Nephron progenitor cell (in vitro differentiated cells): ENCODE results near the gene CAMTA1.

ENCODE experiments used
- DNase-seq: peaks from one replicate; pipeline ENCODE4 v3.0.0; 2021
- H3K27ac Mint-ChIP-seq: 2 replicates; pipeline ENCODE4 v1.8.0; 2021; ENCODE audit warnings: mild to moderate bottlenecking, moderate library complexity, mixed read lengths
- H3K27me3 Mint-ChIP-seq: 2 replicates; pipeline ENCODE4 v1.8.0; 2021; ENCODE audit warnings: mild to moderate bottlenecking, low read depth, mixed read lengths; ENCODE audit not compliant: poor library complexity
- H3K36me3 Mint-ChIP-seq: 2 replicates; pipeline ENCODE4 v1.8.0; 2021; ENCODE audit warnings: low read depth, mixed read lengths
- H3K4me1 Mint-ChIP-seq: 2 replicates; pipeline ENCODE4 v1.8.0; 2021; ENCODE audit warnings: mixed read lengths
- H3K4me3 Mint-ChIP-seq: 2 replicates; pipeline ENCODE4 v1.8.0; 2021; ENCODE audit warnings: mild to moderate bottlenecking, moderate library complexity, mixed read lengths
- H3K9me3 Mint-ChIP-seq: 2 replicates; pipeline ENCODE4 v1.8.0; 2021; ENCODE audit warnings: mild to moderate bottlenecking, moderate library complexity, mixed read lengths
- CTCF ChIP-seq: fragments of 200-600 bp; sonication (generic); IDR thresholded peaks from 2 replicates; pipeline ENCODE4 v1.5.0; 2021; ENCODE audit warnings: antibody characterized with exemption

The CAMTA1 gene

GRCh38 chr1:7473223-7474142 lies 688.2 kb downstream of the CAMTA1 start:
- H3K4me3 Mint-ChIP-seq = no peak overlapping the region
- no peak overlapping the region for H3K27ac Mint-ChIP-seq
- H3K4me1 Mint-ChIP-seq = peaks cover 35% of the 10 kb centered on the region
- TF ChIP-seq CTCF = no peak
- H3K9me3 Mint-ChIP-seq = no peaks in the 10 kb centered on the region
- peaks cover 8% of the 10 kb centered on the region for H3K27me3 Mint-ChIP-seq
- no peaks in the 10 kb centered on the region for H3K36me3 Mint-ChIP-seq
- no peak for DNase-seq

- no peak for DNase-seq
- Mint-ChIP-seq H3K27me3 (peaks cover 8% of the 10 kb centered on the region), H3K4me3 (no peak overlapping the region), H3K4me1 (peaks cover 35% of the 10 kb centered on the region), H3K36me3 (no peaks in the 10 kb centered on the region), H3K9me3 (no peaks in the 10 kb centered on the region), H3K27ac (no peak overlapping the region)
- no peak for TF ChIP-seq CTCF
Observed at GRCh38 chr1:7474143-7474490, 688.9 kb downstream of the CAMTA1 start.

- Mint-ChIP-seq H3K4me3 (no peak overlapping the region), H3K36me3 (no peaks in the 10 kb centered on the region), H3K27me3 (peaks cover 8% of the 10 kb centered on the region), H3K4me1 (peaks cover 29% of the 10 kb centered on the region), H3K9me3 (no peaks in the 10 kb centered on the region), H3K27ac (no peak overlapping the region)
- peak; percentile 15 for TF ChIP-seq CTCF
- DNase-seq = no peak
Observed at GRCh38 chr1:7474786-7475502, 689.7 kb downstream of the CAMTA1 start.

GRCh38 chr1:7475691-7476090 lies 690.4 kb downstream of the CAMTA1 start:
- DNase-seq = no peak
- Mint-ChIP-seq H3K4me3 (no peak overlapping the region), H3K36me3 (no peaks in the 10 kb centered on the region), H3K4me1 (peaks cover 23% of the 10 kb centered on the region), H3K27me3 (peaks cover 8% of the 10 kb centered on the region), H3K27ac (peak overlapping the region; percentile 45), H3K9me3 (no peaks in the 10 kb centered on the region)
- no peak for TF ChIP-seq CTCF

- DNase-seq = no peak
- no peaks in the 10 kb centered on the region for H3K9me3 Mint-ChIP-seq
- no peak overlapping the region for H3K27ac Mint-ChIP-seq
- no peak for TF ChIP-seq CTCF
- H3K4me3 Mint-ChIP-seq = no peak overlapping the region
- H3K36me3 Mint-ChIP-seq = no peaks in the 10 kb centered on the region
- peaks cover 8% of the 10 kb centered on the region for H3K27me3 Mint-ChIP-seq
- H3K4me1 Mint-ChIP-seq = peaks cover 16% of the 10 kb centered on the region
Observed at GRCh38 chr1:7476402-7476801, 691.1 kb downstream of the CAMTA1 start.
